Thyroid gland (tissue), 4 donors: ENCODE measurements around the gene GAD1. TPM values are rescaled to one million over a fixed set of nuclear protein-coding genes. Genes with fewer than 3 reads are reported as not detected.

ENCODE experiments used
- DNase-seq, 2 donors: peaks; one replicate each; pipeline ENCODE4 v3.0.0-alpha.2; 2019
- H3K27ac ChIP-seq, 3 donors: fragments of 200-600 bp; sonication (generic); 1 replicate in 2 of 3; 2 replicates in 1 of 3; pipeline ENCODE4 v1.5.1; 2016 to 2019; ENCODE audit warnings: mild to moderate bottlenecking in 1 of 3, moderate library complexity in 1 of 3
- H3K27me3 ChIP-seq: fragments of 200-600 bp; sonication (generic); one replicate; pipeline ENCODE4 v1.5.1; 2019
- H3K36me3 ChIP-seq, 2 donors: fragments of 200-600 bp; sonication (generic); one replicate each; pipeline ENCODE4 v1.5.1; 2016 to 2019
- H3K4me1 ChIP-seq, 2 donors: fragments of 200-600 bp; sonication (generic); one replicate each; pipeline ENCODE4 v1.5.1; 2017 to 2019
- H3K4me3 ChIP-seq, 3 donors: fragments of 200-600 bp; sonication (generic); replicated peaks in 1 of 3; 1 replicate in 2 of 3; 2 replicates in 1 of 3; pipeline ENCODE4 v1.5.1; 2016; ENCODE audit warnings: mild to moderate bottlenecking in 1 of 3
- H3K9me3 ChIP-seq: fragments of 200-600 bp; sonication (generic); one replicate; pipeline ENCODE4 v1.5.1; 2017
- POLR2A ChIP-seq, 2 donors: fragments of 450-650 bp; IDR thresholded peaks; one replicate each; pipeline ENCODE4 v1.6.1; 2017; ENCODE audit warnings: antibody characterized with exemption in 2 of 2, mild to moderate bottlenecking in 2 of 2, moderate library complexity in 1 of 2
- WGBS, 2 donors: methylation state at CpG; one replicate each; pipeline ENCODE4 v1.1.5; 2017; 5-methylcytosine and 5-hydroxymethylcytosine counted together
- intact Hi-C: fragments of 100-400 bp; cut with DNase I; formaldehyde crosslinking; loops from one replicate; pipeline ENCODE4 v1.15.1; 2023
- small RNA-seq: library from RNA; depleted of rRNA; stranded (forward); fragments of <200 nt; gene quantifications from one replicate; pipeline ENCODE3, GENCODE V24; 2016
- total RNA-seq, 4 donors: library from RNA; depleted of rRNA; stranded (reverse); fragments of >200 nt; gene quantifications; one replicate each; pipeline ENCODE4 v1.2.3, GENCODE V29; 2016
- TF ChIP-seq, protein P1 (sequence below), 6 experiments: fragments of 200-600 bp in 3 of 6; fragments of 450-650 bp in 3 of 6; sonication (generic) in 3 of 6; IDR thresholded peaks; one replicate each; pipeline ENCODE4 v1.5.1; 2016 to 2019; ENCODE audit warnings: antibody characterized with exemption in 6 of 6, mild to moderate bottlenecking in 2 of 6, inconsistent platforms in 1 of 6, moderate library complexity in 1 of 6

Gene GAD1
- total RNA-seq, 4 donors from 2014 or later, result 0.11 to 0.94 (median 0.46) TPM

DNA sequence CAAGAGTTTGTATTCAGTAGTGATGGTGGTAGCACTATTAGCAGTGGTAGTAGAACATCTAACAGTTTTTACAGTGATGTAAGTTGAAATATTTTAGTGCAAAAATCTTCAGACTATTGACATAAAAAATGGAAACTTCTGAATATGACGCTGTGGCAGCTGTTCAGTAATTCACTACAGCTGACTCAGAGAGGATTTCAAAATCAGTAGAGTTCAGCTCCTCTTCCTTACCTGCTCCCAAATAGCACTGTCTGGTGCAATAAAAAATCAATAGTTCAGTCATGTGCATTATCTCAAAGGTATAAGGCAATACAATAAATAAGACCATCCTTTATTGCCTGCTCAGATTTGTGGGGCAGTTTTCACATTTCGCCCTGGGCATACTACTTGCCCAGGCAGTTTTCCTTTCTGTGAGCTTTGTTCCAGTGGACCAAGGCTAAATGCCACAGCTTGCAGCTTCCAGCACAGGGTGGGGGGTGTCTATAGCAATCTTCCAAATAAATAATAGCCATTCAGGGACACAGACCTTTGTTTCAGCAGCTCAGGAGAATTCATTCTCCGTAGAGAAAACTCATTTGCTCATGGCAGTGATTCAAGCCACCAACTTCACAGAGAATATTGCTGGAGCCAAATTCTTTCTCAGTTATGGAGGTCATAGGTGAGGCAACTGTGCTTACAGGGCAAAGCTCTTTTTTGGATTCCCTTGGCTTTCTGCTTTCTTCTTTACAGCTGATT, 78.5 kb downstream of the GAD1 start:
- no peaks in the 10 kb centered on the region for H3K9me3 ChIP-seq
- no peaks in the 10 kb centered on the region for H3K36me3 ChIP-seq
- intact Hi-C loops, result no loop called here
- WGBS, 2 donors, result 58% methylated on average over 3 of the region's 3 CpGs
- no peak overlapping the region for H3K4me3 ChIP-seq
- DNase-seq, result no peak
- no peaks in the 10 kb centered on the region for H3K27me3 ChIP-seq
- H3K4me1 ChIP-seq, result peaks cover 0 to 9% of the 10 kb centered on the region in 2 donors
- TF ChIP-seq POLR2A (IDR thresholded peaks at IDR 0.05), result no peak
- TF ChIP-seq, protein P1, sequence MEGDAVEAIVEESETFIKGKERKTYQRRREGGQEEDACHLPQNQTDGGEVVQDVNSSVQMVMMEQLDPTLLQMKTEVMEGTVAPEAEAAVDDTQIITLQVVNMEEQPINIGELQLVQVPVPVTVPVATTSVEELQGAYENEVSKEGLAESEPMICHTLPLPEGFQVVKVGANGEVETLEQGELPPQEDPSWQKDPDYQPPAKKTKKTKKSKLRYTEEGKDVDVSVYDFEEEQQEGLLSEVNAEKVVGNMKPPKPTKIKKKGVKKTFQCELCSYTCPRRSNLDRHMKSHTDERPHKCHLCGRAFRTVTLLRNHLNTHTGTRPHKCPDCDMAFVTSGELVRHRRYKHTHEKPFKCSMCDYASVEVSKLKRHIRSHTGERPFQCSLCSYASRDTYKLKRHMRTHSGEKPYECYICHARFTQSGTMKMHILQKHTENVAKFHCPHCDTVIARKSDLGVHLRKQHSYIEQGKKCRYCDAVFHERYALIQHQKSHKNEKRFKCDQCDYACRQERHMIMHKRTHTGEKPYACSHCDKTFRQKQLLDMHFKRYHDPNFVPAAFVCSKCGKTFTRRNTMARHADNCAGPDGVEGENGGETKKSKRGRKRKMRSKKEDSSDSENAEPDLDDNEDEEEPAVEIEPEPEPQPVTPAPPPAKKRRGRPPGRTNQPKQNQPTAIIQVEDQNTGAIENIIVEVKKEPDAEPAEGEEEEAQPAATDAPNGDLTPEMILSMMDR (IDR thresholded peaks at IDR 0.05), result no peak
- peak overlapping the region in 1 of 3 donors; percentile 2 for H3K27ac ChIP-seq

DNA sequence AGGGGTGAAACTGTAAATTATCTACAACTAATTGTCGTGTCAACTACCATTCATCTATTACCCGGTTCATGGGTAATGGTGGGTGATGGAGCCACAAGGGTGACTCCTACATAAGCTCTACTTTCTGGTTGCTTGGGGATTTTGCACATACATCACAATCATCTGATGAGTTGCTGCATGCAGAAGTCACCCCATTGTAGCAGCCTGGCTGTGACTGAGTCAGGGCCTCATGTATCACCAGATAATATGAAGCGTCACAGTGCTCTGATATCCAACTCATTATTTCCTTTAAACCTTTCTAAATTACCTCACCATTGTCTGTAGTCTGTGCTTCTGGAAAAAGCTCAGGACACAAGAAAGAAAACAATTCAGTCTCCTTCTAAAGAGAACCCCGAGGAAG, 79.9 kb downstream of the GAD1 start:
- H3K4me3 ChIP-seq, result no peak overlapping the region
- DNase-seq, result no peak
- intact Hi-C loops, result no loop called here
- H3K4me1 ChIP-seq, result peaks cover 0 to 9% of the 10 kb centered on the region in 2 donors
- H3K9me3 ChIP-seq, result no peaks in the 10 kb centered on the region
- H3K27ac ChIP-seq, result no peak overlapping the region
- no peaks in the 10 kb centered on the region for H3K27me3 ChIP-seq
- 76 to 81% methylated on average over 4 of the region's 4 CpGs for WGBS, 2 donors
- no peaks in the 10 kb centered on the region for H3K36me3 ChIP-seq
- TF ChIP-seq POLR2A (IDR thresholded peaks at IDR 0.05), result no peak

DNA sequence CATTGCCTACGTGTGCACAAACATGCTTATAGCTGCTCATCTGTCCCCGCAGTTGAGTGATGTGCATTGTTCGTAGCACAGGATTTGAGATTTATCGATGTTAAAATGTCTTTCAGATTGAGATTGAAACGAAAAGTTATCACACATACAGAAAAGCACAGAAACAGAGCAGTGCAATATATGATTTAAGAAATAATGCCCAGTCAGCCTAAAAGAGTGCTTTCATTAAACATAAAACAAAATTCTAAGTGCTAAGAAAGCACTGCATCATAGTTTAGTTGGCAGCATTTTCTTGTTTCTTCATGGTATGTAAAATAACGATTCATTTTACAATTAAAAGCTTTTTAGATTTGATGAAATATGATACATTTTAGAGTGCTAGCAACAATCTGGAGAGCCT, 80.4 kb downstream of the GAD1 start:
- H3K4me1 ChIP-seq, result peaks cover 0 to 9% of the 10 kb centered on the region in 2 donors
- no peak overlapping the region for H3K4me3 ChIP-seq
- H3K36me3 ChIP-seq, result no peaks in the 10 kb centered on the region
- 93 to 95% methylated on average over 6 of the region's 6 CpGs for WGBS, 2 donors
- intact Hi-C loops, result no loop called here
- no peaks in the 10 kb centered on the region for H3K27me3 ChIP-seq
- no peak for TF ChIP-seq POLR2A (IDR thresholded peaks at IDR 0.05)
- TF ChIP-seq, protein P1 (IDR thresholded peaks at IDR 0.05), result no peak
- no peak overlapping the region for H3K27ac ChIP-seq
- H3K9me3 ChIP-seq, result no peaks in the 10 kb centered on the region
- no peak for DNase-seq

DNA sequence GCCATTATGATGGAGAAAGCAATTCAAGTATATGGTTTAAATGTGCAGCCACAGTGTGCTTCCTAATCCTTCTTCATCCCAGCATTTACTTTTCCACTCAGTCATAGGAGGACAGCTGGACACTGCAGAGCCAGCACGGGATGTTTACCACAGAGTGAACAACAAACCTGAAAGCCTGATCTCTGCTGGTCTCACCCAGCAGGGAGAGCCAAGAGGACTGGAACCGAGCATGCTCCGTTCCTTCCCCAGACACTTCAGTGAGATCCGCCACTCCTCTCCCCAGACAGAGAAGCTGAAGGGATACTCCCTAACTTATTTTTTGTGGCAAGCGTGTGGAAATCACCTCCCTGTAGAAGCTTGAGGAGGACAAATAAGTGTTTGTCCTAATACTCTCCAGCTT, 89.2 kb downstream of the GAD1 start:
- no peak overlapping the region for H3K4me3 ChIP-seq

More for the DNA sequence above, 89.2 kb downstream of the GAD1 start:
- no peaks in the 10 kb centered on the region for H3K9me3 ChIP-seq
- DNase-seq, result no peak
- 24 to 39% methylated on average over 5 of the region's 5 CpGs for WGBS, 2 donors
- H3K27ac ChIP-seq, result no peak overlapping the region
- intact Hi-C loops, result no loop called here
- TF ChIP-seq POLR2A (IDR thresholded peaks at IDR 0.05), result no peak
- TF ChIP-seq, protein P1 (IDR thresholded peaks at IDR 0.05), result no peak
- H3K27me3 ChIP-seq, result no peaks in the 10 kb centered on the region
- no peaks in the 10 kb centered on the region for H3K36me3 ChIP-seq
- no peaks in the 10 kb centered on the region for H3K4me1 ChIP-seq

Small RNA genes lying within 50 kb of the gene (small RNA-seq; reads per million reads assigned to genes)
- gene RF00019, result not detected

Other genes with a start within 250 kb of the GAD1 start
- gene SP5, start 101.5 kb upstream of the GAD1 start, total RNA-seq, result under 1 TPM in 1 of 4 donors, not detected in 3; 0.56 TPM
- gene ERICH2, start 46.5 kb upstream of the GAD1 start, total RNA-seq, result not detected
- 100 to 1,000 TPM in 1 of 4 donors, 10 to 100 TPM in 3; 79.6 to 114 (median 87.1) TPM for gene GORASP2, start 112.4 kb downstream of the GAD1 start, total RNA-seq